ENCODE data around the gene GRIK4. TPM values are rescaled to one million over a fixed set of nuclear protein-coding genes. Genes with fewer than 3 reads are reported as not detected.

GRIK4 gene
- total and polyA plus RNA-seq, 2 of the 4 experiments (the other 2 are of a cell fraction): 0.18 to 0.38 TPM

- H3K9me3 ChIP-seq (ENCODE audit: control insufficient read depth, insufficient read depth, low read length): no peaks in the 10 kb centered on the region
- no peak overlapping the region for H3K27ac ChIP-seq (ENCODE audit: insufficient read depth, low read length)
- no peak for ATAC-seq (ENCODE audit: low read depth)
- ChIA-PET CTCF (no interaction called here), POLR2A (ENCODE audit: unreplicated experiment) (no interaction called here)
- H2AK5ac ChIP-seq (ENCODE audit: low read depth, low read length): no peak overlapping the region
- peaks cover 14% of the 10 kb centered on the region; the same call in 1 of the 2 replicates for H3K27me3 ChIP-seq (ENCODE audit: control insufficient read depth, insufficient read depth, low read length)
- no peak for DNase-seq
- in situ Hi-C loops (cut with MboI; ENCODE audit: low sequenced_read_pairs): no loop called here
- no peak overlapping the region for H4K5ac ChIP-seq (ENCODE audit: low read depth, low read length)
- H2BK20ac ChIP-seq (ENCODE audit: low read depth, low read length): no peak overlapping the region
- no peaks in the 10 kb centered on the region for H4K20me1 ChIP-seq (ENCODE audit: insufficient read depth, low read length)
- H3K4ac ChIP-seq (ENCODE audit: low read depth, low read length): no peak overlapping the region
- no peak overlapping the region for H3K9ac ChIP-seq (ENCODE audit: low read depth, low read length)
- intact Hi-C loops (cut with micrococcal nuclease): no loop called here
- H3K9me1 ChIP-seq (ENCODE audit: insufficient read depth, low read length): no peaks in the 10 kb centered on the region
- no peaks in the 10 kb centered on the region for H3K79me1 ChIP-seq (ENCODE audit: low read depth in 1 of 2, low read length in 2 of 2)
- H4K91ac ChIP-seq (ENCODE audit: insufficient read depth, low read depth, low read length): no peak overlapping the region
- H3K36me3 ChIP-seq (ENCODE audit: control insufficient read depth, insufficient read depth, low read length): no peaks in the 10 kb centered on the region
- WGBS, 2 experiments (ENCODE audit: extremely low coverage in 2 of 2, insufficient read length in 1 of 2): 80% methylated on average over 1 of the region's 10 CpGs; no CpG with 5 or more reads in 1 of the 2 experiments
- H3K14ac ChIP-seq (replicated peaks; ENCODE audit: low read depth, low read length): no peak overlapping the region
- no peak overlapping the region for H3K18ac ChIP-seq (ENCODE audit: low read depth, low read length)
- dilution Hi-C loops (cut with HindIII; ENCODE audit: low sequenced_read_pairs, unreplicated experiment): no loop called here
- no peak overlapping the region for H2BK5ac ChIP-seq (ENCODE audit: low read depth, low read length, poor library complexity, severe bottlenecking)
- no peak overlapping the region for H3K56ac ChIP-seq (ENCODE audit: extremely low read depth, insufficient read depth, low read length)
- H2AFZ ChIP-seq (replicated peaks; ENCODE audit: low read length, poor library complexity): no peak overlapping the region
- no peaks in the 10 kb centered on the region for H3K4me1 ChIP-seq (ENCODE audit: control insufficient read depth, insufficient read depth, low read length)
- H3K4me2 ChIP-seq (ENCODE audit: low read depth, low read length): no peak overlapping the region
- H2AK9ac ChIP-seq (replicated peaks; ENCODE audit: low read depth, low read length, poor library complexity): no peak overlapping the region
- BruUV-seq (replicated peaks): no TSS peak
- no peak overlapping the region for H3K4me3 ChIP-seq (ENCODE audit: insufficient read depth, low read depth, low read length)
- TF ChIP-seq BHLHE40 (IDR thresholded peaks at IDR 0.05; ENCODE audit: low read depth, low read length) (no peak), MAZ (IDR thresholded peaks at IDR 0.05; ENCODE audit: borderline replicate concordance, low read depth, low read length) (no peak), NFE2L2 (IDR thresholded peaks at IDR 0.05; ENCODE audit: low read depth, low read length) (no peak), RAD21 (IDR thresholded peaks at IDR 0.05; ENCODE audit: low read length) (no peak), CEBPB (IDR thresholded peaks at IDR 0.05; ENCODE audit: low read depth, low read length) (no peak), POLR2A (IDR thresholded peaks at IDR 0.05; ENCODE audit: low read depth, low read length) (no peak), FOS (IDR thresholded peaks at IDR 0.05; ENCODE audit: low read depth, low read length) (no peak), CTCF (conservative IDR thresholded peaks at IDR 0.05; ENCODE audit: low read depth, low read length) (no peak), RCOR1 (IDR thresholded peaks at IDR 0.05; ENCODE audit: insufficient replicate concordance, low read length) (no peak), SMC3 (IDR thresholded peaks at IDR 0.05; ENCODE audit: low read depth, low read length) (no peak), MXI1 (IDR thresholded peaks at IDR 0.05; ENCODE audit: borderline replicate concordance, low read depth, low read length) (no peak), MAFK (IDR thresholded peaks at IDR 0.05; ENCODE audit: low read depth, low read length) (no peak), RFX5 (IDR thresholded peaks at IDR 0.05; ENCODE audit: low read depth, low read length) (no peak)
- TF ChIP-seq, protein P1, sequence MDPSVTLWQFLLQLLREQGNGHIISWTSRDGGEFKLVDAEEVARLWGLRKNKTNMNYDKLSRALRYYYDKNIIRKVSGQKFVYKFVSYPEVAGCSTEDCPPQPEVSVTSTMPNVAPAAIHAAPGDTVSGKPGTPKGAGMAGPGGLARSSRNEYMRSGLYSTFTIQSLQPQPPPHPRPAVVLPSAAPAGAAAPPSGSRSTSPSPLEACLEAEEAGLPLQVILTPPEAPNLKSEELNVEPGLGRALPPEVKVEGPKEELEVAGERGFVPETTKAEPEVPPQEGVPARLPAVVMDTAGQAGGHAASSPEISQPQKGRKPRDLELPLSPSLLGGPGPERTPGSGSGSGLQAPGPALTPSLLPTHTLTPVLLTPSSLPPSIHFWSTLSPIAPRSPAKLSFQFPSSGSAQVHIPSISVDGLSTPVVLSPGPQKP (IDR thresholded peaks at IDR 0.05; ENCODE audit: borderline replicate concordance, low read depth, low read length): no peak
- TF ChIP-seq, protein P2, sequence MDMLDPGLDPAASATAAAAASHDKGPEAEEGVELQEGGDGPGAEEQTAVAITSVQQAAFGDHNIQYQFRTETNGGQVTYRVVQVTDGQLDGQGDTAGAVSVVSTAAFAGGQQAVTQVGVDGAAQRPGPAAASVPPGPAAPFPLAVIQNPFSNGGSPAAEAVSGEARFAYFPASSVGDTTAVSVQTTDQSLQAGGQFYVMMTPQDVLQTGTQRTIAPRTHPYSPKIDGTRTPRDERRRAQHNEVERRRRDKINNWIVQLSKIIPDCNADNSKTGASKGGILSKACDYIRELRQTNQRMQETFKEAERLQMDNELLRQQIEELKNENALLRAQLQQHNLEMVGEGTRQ (IDR thresholded peaks at IDR 0.05; ENCODE audit: low read depth, low read length): no peak
- H2BK15ac ChIP-seq (ENCODE audit: low read depth, low read length): no peak overlapping the region
- H2BK120ac ChIP-seq (ENCODE audit: low read depth, low read length): no peak overlapping the region
- H3K23ac ChIP-seq (ENCODE audit: low read depth, low read length): no peak overlapping the region
- no peak overlapping the region for H4K8ac ChIP-seq (ENCODE audit: low read depth in 2 of 2, low read length in 2 of 2)
Observed at GRCh38 chr11:120877746-120878365, 366.3 kb downstream of the GRIK4 start.
